HL-60 (cell line): ENCODE data around the gene WNK1.

ENCODE experiments used
- GABPA ChIP-seq: IDR thresholded peaks from 2 replicates; pipeline ENCODE4 v1.6.1; 2012; ENCODE audit warnings: low read depth
- POLR2AphosphoS5 ChIP-seq: IDR thresholded peaks from 2 replicates; pipeline ENCODE4 v1.6.1; 2012; ENCODE audit warnings: low read depth
- REST ChIP-seq: IDR thresholded peaks from 2 replicates; pipeline ENCODE4 v1.6.1; 2012; ENCODE audit warnings: low read depth; ENCODE audit not compliant: insufficient replicate concordance
- SPI1 ChIP-seq: IDR thresholded peaks from 2 replicates; pipeline ENCODE4 v1.6.1; 2012; ENCODE audit warnings: low read depth, mild to moderate bottlenecking, borderline replicate concordance
- TF ChIP-seq, protein P1 (sequence below): IDR thresholded peaks from one replicate; pipeline ENCODE4 v1.5.1; 2011; ENCODE audit warnings: low read length, control low read depth, inconsistent platforms; ENCODE audit not compliant: insufficient read depth

DNA sequence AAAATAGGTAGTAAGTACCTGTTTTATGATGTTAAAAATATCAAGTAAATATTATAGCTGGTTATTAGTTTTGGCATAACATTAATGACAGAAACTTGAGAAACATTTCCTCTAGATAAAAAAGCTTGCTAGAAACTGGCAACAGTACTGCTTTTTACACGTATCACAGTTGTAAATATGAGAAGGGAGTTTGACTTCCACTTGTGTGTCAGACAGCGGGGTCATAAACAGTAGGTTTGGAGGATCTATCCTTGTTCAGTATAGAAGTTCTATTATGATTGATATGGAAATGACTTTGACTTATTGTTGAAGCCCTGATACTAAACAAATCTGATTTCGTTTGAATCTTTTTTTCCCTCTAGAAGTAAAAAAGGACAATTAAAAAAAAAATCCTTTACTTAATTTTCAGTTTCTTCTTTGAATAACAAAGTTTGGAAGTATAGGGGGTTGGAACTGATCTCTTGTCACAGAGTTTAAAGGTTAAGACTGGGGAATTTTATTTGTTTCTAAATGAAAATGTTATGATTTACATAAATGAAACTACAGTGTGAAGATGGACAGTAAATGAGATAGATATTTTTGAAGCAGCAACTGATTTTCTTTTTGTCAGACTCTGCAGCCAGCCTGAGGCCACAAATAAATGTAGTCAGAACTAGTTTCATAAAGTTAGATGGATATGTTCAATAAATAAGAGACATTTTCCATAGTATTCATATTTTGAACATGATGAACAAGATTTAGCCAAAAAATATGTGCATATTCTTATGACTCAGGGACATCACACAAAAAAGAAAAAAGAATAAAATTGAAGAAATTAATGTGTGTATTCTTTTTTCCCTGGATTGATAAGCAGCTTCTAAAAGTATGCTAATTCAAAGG, 50.1 kb downstream of the WNK1 start:
- TF ChIP-seq, protein P1, sequence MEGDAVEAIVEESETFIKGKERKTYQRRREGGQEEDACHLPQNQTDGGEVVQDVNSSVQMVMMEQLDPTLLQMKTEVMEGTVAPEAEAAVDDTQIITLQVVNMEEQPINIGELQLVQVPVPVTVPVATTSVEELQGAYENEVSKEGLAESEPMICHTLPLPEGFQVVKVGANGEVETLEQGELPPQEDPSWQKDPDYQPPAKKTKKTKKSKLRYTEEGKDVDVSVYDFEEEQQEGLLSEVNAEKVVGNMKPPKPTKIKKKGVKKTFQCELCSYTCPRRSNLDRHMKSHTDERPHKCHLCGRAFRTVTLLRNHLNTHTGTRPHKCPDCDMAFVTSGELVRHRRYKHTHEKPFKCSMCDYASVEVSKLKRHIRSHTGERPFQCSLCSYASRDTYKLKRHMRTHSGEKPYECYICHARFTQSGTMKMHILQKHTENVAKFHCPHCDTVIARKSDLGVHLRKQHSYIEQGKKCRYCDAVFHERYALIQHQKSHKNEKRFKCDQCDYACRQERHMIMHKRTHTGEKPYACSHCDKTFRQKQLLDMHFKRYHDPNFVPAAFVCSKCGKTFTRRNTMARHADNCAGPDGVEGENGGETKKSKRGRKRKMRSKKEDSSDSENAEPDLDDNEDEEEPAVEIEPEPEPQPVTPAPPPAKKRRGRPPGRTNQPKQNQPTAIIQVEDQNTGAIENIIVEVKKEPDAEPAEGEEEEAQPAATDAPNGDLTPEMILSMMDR = no peak
- TF ChIP-seq POLR2AphosphoS5 (no peak), GABPA (no peak), REST (no peak), SPI1 (no peak)
